ENCODE results near the gene BCL10.

GRCh38 chr1:85262985-85263384 lies 13.4 kb downstream of the BCL10 start:
- TF ChIP-seq CTCF (IDR thresholded peaks at IDR 0.05; ENCODE audit: poor library complexity, severe bottlenecking) = no peak
- TF ChIP-seq POLR2AphosphoS5 (IDR thresholded peaks at IDR 0.05) = no peak
- TF ChIP-seq TAF1 (IDR thresholded peaks at IDR 0.05; ENCODE audit: low read depth) = no peak
- no peak for TF ChIP-seq EP300 (conservative IDR thresholded peaks at IDR 0.05; ENCODE audit: poor library complexity, severe bottlenecking)
